ENCODE data around the gene TUBA3E.
"Not testable (repeated sequence)": the region's sequence is repeated elsewhere in the genome, so short reads cannot be mapped to it uniquely, and the experiment has no call there.

- TF ChIP-seq CTCF (conservative IDR thresholded peaks at IDR 0.05; ENCODE audit: low read length); EZH2phosphoT487 (IDR thresholded peaks at IDR 0.05; ENCODE audit: borderline replicate concordance, low read depth, low read length): not testable (repeated sequence)
Observed at GRCh38 chr2:130148515-130148914, 49.7 kb downstream of the TUBA3E start.

All from OCI-LY7 (cell line).